Non-pigmented ciliary epithelial cell (primary cell): ENCODE measurements around the gene NCCRP1.

Experiments
- DNase-seq: peaks from one replicate; pipeline ENCODE4 v3.0.0-alpha.2; 2010; ENCODE audit warnings: low read depth

NCCRP1 gene

GRCh38 chr19:39196860-39197562 lies at the start of gene NCCRP1:
Gene NCCRP1 (plus strand): TSS chr19:39196964. CDS start chr19:39196983, 19 bp downstream.
- DNase-seq, result no peak

- no peak for DNase-seq
Measured at GRCh38 chr19:39147480-39147879, 49.3 kb upstream of the NCCRP1 start.

GRCh38 chr19:39148939-39149529 lies 47.7 kb upstream of the NCCRP1 start:
- DNase-seq, result no peak

GRCh38 chr19:39150235-39150634 lies 46.5 kb upstream of the NCCRP1 start:
- DNase-seq, result no peak

GRCh38 chr19:39150807-39151600 lies 45.8 kb upstream of the NCCRP1 start:
- no peak for DNase-seq

GRCh38 chr19:39152066-39152465 lies 44.7 kb upstream of the NCCRP1 start:
- no peak for DNase-seq

- DNase-seq, result no peak
Measured at GRCh38 chr19:39154100-39154628, 42.6 kb upstream of the NCCRP1 start.

- DNase-seq, result no peak
Measured at GRCh38 chr19:39154629-39155100, 42.1 kb upstream of the NCCRP1 start.

- DNase-seq, result no peak
Measured at GRCh38 chr19:39155114-39155700, 41.6 kb upstream of the NCCRP1 start.

- no peak for DNase-seq
Measured at GRCh38 chr19:39155741-39156140, 41.0 kb upstream of the NCCRP1 start.

GRCh38 chr19:39156326-39157230 lies 40.2 kb upstream of the NCCRP1 start:
- DNase-seq, result no peak

- DNase-seq, result no peak
Measured at GRCh38 chr19:39157275-39157996, 39.3 kb upstream of the NCCRP1 start.

- no peak for DNase-seq
Measured at GRCh38 chr19:39157997-39158389, 38.8 kb upstream of the NCCRP1 start.

GRCh38 chr19:39158646-39159260 lies 38.0 kb upstream of the NCCRP1 start:
- DNase-seq, result no peak

- DNase-seq, result no peak
Measured at GRCh38 chr19:39160523-39160861, 36.3 kb upstream of the NCCRP1 start.

GRCh38 chr19:39160889-39161672 lies 35.7 kb upstream of the NCCRP1 start:
- no peak for DNase-seq

GRCh38 chr19:39162441-39163043 lies 34.2 kb upstream of the NCCRP1 start:
- DNase-seq, result no peak

GRCh38 chr19:39163621-39164020 lies 33.1 kb upstream of the NCCRP1 start:
- DNase-seq, result no peak

GRCh38 chr19:39164289-39164688 lies 32.5 kb upstream of the NCCRP1 start:
- no peak for DNase-seq
